NCI-H510A (cell line): ENCODE data around the gene SFT2D2.
"Not testable (repeated sequence)": the region's sequence is repeated elsewhere in the genome, so short reads cannot be mapped to it uniquely, and the experiment has no call there.

Experiments
- DNase-seq: peaks from one replicate; lab custom pipeline; 2025; lab: John Stamatoyannopoulos, UW

SFT2D2 gene

GRCh38 chr1:168225476-168226190, at the start of gene SFT2D2:
TSS of gene SFT2D2 (plus strand) at chr1:168226004. CDS start at chr1:168226080, 76 bp downstream.
- peak; percentile 74 for DNase-seq

DNA sequence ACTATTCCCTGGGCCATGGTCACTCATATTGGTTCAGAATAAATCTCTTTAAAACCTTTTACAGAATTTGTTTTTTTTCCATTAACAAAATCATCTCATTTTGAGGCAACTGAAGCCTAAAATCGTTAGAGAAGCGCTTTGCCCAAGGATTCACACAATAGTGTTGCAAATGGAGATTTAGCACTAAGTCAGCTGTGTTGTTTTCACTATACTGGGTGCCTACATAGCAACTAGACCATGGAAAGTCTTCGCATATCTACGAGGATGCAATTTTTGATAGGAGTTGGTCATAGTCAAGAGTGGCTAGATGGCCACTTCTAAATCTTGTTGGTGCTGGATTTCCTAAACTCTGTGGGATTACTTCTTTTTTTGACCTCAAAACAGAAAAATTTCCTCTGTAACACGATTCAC, 47.6 kb upstream of the SFT2D2 start:
- no peak for DNase-seq

- DNase-seq: peak; percentile 92
These were observed 47.0 kb upstream of the SFT2D2 start, which contains the start of gene TIPRL for GRCh38 chr1:168178638-168179437. TSS of gene TIPRL (plus strand) at chr1:168178962. CDS start at chr1:168179078, 116 bp downstream.

DNA sequence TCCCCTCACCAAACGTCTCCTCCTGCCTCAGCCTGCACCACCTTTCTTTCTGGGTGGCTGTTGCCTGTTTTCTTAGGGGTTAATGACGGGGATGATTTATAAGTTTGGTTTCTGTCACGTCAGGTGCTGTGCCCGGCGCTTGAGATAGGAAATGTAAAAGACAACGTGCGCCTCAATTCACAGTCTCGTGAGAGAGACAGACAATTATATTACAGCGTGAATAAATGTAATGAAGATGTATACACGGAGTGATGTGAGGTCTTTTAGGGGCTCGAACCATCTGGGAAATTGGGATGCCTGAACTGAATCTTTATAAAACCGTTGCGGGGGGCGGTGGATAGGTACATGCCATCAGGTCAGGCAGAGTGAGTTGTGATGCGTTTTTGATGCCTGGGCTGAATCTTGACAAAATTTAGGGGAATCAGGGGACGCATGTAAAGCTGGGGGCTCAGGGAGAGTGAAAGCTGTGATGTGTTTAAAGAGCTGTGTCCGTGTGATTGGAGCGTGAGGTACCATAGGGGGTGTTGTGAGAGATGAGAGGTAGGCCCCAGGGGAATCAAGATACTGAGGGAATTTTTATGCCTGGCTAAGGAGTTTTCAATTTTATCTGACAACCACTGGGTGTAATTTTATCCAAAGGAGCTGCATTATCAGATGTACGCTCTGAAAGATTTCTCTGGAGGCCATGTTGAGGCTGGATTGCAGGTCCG, 46.2 kb upstream of the SFT2D2 start:
- DNase-seq: no peak

GRCh38 chr1:168180148-168180524, 45.7 kb upstream of the SFT2D2 start:
- no peak for DNase-seq

GRCh38 chr1:168181063-168181720, 44.6 kb upstream of the SFT2D2 start:
- DNase-seq: not testable (repeated sequence)

- peak; percentile 54 for DNase-seq
These were observed 38.6 kb upstream of the SFT2D2 start for GRCh38 chr1:168187177-168187576.

- no peak for DNase-seq
These were observed 35.4 kb upstream of the SFT2D2 start for GRCh38 chr1:168190403-168190802.

DNA sequence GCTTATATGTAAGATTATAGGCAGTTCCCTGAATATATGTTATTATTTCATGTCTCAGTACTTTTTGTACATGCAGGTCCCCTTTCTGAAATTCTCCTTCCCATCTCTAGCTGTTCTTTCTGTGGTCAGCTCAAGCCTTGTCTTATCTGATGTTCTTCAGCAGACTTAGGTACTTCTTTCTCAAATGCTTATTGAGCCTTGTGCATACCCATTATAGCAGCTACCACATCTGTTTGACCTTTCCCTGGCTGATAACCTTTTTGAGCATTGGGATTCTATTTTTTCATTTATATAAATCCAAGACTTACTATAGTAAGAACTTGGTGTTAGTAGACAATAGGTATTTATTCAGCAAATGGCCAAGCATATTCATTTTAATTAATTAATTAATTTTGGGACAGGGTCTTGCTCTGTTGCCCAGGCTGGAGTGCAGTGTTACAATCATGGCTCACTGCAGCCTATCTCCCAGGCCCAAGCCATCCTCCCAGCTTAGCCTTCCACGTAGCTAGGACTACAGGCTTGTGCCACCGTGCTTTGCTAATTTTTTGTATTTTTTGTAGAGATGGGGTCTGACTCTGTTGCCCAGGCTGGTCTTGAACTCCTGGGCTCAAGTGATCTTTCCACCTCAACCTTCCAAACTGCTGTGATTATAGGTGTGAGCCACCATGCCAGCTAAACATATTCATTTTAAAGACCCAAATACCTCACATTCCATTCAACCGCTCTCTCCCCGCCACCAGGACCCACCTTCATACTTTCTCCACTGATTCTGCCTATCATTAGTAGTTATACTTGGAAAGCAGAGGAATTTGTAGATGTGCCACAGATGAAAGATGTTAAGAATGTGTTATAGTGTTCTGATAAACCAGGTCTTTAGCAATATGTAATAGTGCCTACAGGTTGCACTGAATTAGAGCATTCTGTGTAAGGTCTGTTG, 30.3 kb upstream of the SFT2D2 start:
- no peak for DNase-seq

DNA sequence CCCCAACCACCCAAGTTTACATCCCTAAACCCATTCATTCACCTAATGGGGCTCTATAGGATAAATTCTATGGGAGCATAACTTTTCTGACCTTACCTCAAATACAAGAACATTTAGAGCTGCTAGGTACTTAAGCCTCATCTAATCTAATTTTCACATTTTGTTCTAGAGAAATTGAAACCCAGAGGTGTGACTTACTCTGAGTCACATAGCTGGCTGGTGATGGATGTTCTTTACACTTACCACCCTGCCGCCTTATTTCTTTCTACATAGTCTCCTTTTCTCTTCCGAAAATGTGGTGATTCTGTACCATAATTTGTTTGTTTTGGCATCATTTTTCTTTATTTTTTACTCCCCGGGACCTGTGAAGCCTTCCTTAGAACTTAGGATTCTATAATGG, 26.7 kb upstream of the SFT2D2 start:
- no peak for DNase-seq

GRCh38 chr1:168202941-168203654, 22.7 kb upstream of the SFT2D2 start:
- DNase-seq: no peak

- DNase-seq: no peak
These were observed 19.7 kb upstream of the SFT2D2 start for GRCh38 chr1:168206111-168206510.

DNA sequence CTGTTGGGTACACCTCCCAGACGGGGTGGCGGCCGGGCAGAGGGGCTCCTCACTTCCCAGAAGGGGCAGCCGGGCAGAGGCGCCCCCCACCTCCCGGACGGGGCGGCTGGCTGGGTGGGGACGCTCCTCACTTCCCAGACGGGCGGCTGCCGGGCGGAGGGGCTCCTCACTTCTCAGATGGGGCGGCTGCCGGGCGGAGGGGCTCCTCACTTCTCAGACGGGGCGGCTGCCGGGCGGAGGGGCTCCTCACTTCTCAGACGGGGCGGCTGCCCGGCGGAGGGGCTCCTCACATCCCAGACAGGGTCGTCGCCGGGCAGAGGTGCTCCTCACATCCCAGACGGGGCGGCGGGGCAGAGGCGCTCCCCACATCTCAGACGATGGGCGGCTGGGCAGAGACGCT, 18.1 kb upstream of the SFT2D2 start:
- not testable (repeated sequence) for DNase-seq

- no peak for DNase-seq
These were observed 15.5 kb upstream of the SFT2D2 start for GRCh38 chr1:168210312-168210711.

DNA sequence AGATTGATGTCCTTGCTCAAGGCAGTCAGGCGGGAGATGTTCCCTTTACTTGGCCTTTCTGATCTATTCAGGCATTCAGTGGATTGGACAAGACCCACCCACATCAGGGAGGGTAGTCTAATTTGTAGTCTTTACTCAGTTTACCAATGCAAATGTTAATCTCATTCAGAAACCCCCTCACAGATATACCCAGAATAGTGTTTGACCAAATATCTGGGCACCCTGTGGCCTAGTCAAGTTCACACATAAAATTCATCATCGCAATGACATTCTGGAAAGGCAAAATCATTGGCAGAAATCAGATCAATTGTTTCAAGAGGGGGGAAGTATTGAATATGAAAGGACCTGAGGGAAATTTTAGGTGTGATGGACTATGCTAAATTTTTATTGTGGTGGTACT, 12.5 kb upstream of the SFT2D2 start:
- no peak for DNase-seq

DNA sequence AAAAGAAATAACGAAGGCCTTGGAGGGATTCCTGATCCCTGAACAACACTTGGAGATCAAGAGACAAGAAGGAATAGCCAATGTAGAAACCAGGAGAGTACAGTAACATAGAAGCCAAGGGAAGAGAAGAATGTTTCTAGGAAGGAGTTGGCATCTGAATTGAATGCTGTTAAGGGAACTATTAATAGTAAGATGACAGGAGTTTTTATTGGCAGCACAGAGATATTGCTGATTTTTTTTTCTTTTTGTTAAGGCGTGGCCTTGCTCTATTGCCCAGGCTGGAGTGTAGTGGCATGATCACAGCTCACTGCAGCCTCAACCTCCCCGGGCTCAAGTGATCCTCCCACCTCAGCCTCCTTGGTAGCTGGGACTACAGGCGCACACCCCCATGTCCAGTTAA, 9.6 kb upstream of the SFT2D2 start:
- no peak for DNase-seq

GRCh38 chr1:168217664-168218063, 8.1 kb upstream of the SFT2D2 start:
- DNase-seq: no peak

- no peak for DNase-seq
These were observed 7.1 kb upstream of the SFT2D2 start for GRCh38 chr1:168218658-168219057.

DNA sequence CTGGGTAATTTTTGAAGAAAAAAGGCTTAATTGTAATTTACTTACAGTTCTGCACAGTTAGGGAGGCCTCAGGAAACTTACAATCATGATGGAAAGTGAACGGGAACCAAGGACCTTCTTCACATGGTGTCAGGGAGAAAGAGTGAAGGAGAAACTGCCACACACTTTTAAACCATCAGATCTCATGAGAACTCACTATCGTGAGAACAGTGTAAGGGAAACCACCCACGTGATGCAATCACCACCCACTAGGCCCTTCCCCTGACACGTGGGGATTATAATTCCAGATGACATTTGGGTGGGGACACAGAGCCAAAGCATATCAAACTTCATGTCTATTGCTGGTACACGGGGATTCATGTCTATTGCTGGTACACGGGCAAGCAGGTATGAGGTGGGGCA, 5.3 kb upstream of the SFT2D2 start:
- DNase-seq: no peak

DNA sequence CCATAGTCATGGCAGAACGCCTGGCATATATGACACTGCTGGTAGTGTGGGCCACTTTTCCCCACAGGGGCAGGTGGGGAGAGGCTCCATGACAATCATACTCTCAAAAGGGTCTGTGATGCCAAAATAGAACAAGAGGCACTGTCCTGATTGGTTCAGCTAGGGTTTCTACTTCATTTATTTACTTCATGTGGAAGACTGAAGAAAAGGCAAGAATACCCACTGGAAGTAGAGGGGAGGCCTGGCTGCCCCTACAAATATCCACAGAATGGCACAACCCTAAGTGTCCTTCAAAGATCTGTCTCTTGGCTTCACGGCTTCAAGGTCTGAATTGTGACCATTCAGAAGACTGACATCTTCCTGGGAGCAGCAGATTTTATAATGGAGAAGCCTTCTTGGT, 4.5 kb upstream of the SFT2D2 start:
- no peak for DNase-seq
